Measurements from ENCODE around the gene FBXO34.

DNA sequence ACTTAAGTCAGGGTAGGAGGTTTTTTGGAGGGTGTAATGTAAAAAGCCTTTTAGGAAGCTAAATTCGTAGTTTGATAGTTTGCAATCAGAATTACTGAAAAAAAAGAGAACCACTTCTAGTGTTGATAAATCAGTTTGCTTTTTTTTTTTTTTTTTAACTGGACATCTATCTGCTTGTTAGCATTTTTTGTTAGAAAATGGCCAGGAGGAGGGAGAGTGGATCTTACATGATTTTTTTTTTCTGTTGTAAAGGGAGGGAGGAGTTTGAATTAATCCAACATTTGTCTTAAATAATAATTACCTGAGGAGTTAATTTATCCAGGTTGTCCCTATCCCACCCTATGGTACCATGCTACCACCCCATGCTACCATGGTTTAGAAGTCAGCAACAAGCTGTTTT, 1.2 kb downstream of the FBXO34 start:
- TF ChIP-seq EP300 (IDR thresholded peaks at IDR 0.05; ENCODE audit: borderline replicate concordance) = no peak
- TF ChIP-seq, protein P1, sequence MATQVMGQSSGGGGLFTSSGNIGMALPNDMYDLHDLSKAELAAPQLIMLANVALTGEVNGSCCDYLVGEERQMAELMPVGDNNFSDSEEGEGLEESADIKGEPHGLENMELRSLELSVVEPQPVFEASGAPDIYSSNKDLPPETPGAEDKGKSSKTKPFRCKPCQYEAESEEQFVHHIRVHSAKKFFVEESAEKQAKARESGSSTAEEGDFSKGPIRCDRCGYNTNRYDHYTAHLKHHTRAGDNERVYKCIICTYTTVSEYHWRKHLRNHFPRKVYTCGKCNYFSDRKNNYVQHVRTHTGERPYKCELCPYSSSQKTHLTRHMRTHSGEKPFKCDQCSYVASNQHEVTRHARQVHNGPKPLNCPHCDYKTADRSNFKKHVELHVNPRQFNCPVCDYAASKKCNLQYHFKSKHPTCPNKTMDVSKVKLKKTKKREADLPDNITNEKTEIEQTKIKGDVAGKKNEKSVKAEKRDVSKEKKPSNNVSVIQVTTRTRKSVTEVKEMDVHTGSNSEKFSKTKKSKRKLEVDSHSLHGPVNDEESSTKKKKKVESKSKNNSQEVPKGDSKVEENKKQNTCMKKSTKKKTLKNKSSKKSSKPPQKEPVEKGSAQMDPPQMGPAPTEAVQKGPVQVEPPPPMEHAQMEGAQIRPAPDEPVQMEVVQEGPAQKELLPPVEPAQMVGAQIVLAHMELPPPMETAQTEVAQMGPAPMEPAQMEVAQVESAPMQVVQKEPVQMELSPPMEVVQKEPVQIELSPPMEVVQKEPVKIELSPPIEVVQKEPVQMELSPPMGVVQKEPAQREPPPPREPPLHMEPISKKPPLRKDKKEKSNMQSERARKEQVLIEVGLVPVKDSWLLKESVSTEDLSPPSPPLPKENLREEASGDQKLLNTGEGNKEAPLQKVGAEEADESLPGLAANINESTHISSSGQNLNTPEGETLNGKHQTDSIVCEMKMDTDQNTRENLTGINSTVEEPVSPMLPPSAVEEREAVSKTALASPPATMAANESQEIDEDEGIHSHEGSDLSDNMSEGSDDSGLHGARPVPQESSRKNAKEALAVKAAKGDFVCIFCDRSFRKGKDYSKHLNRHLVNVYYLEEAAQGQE (IDR thresholded peaks at IDR 0.05; ENCODE audit: low read depth) = no peak
- TF ChIP-seq ZBTB7A (IDR thresholded peaks at IDR 0.05; ENCODE audit: low read depth) = no peak
- no peak for TF ChIP-seq CEBPB (IDR thresholded peaks at IDR 0.05)
- TF ChIP-seq EGR1 (IDR thresholded peaks at IDR 0.05) = no peak
- no peak for TF ChIP-seq TEAD4 (IDR thresholded peaks at IDR 0.05)
- TF ChIP-seq CREB1 (IDR thresholded peaks at IDR 0.05; ENCODE audit: low read depth) = no peak
- TF ChIP-seq, protein P2, sequence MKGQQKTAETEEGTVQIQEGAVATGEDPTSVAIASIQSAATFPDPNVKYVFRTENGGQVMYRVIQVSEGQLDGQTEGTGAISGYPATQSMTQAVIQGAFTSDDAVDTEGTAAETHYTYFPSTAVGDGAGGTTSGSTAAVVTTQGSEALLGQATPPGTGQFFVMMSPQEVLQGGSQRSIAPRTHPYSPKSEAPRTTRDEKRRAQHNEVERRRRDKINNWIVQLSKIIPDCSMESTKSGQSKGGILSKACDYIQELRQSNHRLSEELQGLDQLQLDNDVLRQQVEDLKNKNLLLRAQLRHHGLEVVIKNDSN (IDR thresholded peaks at IDR 0.05) = no peak
- TF ChIP-seq, protein P3, sequence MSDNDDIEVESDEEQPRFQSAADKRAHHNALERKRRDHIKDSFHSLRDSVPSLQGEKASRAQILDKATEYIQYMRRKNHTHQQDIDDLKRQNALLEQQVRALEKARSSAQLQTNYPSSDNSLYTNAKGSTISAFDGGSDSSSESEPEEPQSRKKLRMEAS (IDR thresholded peaks at IDR 0.05) = no peak

Data from Ishikawa (cell line).